ENCODE results near the gene KLF7.
A peak's percentile ranks its signal among the peaks of the same experiment; 100 is the strongest.

Gene KLF7

DNA sequence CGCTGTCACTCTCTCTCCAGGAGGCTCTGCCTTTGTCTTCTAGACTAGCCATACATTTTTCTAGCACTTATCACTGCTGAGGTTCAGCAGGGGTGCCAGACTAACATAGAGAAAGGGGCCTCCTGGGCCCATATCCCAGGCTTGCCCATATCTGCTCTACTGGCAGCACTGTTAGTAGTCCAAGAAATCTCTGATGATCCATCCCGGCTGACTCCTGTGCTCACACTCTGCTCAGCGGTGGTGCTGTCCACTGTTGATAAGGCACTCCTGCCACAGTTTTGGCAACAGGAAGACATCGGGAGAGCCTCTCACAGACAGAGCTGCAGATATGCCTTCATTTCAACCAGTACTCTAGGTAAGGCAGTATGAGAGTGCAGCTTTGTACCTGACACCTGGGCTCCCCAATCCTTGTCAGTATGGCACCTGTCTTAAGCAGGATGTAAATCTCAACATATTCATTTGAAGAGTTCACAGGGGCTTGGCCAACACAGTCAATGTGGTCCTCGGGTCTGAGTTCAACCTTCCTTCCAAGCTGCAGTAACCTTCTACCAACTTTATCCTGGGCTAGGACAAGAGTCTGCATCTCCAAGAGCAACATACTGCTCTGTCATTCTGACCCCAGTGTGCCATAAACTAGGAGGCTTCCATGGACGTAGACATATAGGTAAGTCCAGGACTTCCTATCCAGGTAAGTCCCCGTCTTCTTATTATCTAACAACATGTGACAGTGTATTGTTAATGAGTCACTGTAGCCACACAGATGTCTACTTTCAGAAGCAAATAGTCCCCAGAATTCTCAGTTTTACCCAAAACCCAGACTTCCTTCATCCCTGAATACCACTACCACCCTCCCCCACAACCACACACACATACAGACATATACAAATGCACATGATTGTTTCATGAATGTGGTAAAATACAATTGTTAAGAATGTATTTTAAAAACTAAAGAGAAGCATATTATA is 16.2 kb downstream of the KLF7 start:
- DNase-seq (ENCODE audit: low spot score): peak; percentile 40

DNA sequence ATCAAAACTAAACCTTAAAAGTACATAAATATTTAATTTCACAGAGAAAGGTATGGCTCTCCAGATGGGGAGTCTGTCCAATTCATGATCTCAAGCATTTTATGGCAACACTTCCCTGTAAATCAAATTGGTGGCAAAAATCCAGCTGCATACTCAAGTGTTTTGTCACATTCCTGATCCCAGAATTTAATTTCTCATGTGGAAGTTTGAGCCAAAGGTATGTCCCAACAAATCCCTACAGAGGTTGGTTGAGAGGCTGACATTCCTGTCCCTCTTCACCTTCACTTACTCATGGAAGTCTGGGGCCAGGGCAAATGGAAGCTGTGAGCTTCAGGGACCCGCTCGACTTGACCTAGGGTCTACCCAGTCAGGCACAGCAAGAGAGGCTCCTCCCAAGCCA is 17.7 kb downstream of the KLF7 start:
- no peak for DNase-seq (ENCODE audit: low spot score)

DNA sequence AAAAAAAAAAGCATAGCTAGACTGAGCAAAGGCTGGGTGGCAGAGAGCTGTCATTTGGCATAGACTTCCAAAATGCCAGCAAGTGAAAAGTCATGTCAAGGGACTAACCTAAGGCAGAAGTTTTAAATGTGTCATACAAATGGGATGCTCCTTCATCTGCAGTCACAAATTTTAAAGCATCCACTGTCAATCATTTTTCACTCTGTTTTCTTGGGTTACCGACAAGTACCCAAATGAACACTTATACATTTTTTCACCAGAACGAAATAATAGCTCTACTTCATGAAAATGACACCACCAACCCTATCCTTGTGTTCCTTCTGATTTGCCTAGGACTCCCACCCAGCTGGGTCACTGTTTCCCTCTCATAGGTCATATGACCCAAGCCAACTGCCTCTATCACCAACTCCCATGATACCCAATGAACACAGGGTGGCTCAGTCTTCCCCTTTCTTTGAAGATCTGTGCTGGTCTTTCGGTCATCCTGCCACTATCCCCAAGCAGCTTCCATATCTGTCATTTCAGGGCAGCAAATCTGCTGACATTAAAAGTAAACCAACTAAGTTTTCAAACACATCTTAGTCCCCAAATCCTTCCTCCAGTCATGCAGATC is 21.5 kb downstream of the KLF7 start:
- DNase-seq (ENCODE audit: low spot score): no peak

DNA sequence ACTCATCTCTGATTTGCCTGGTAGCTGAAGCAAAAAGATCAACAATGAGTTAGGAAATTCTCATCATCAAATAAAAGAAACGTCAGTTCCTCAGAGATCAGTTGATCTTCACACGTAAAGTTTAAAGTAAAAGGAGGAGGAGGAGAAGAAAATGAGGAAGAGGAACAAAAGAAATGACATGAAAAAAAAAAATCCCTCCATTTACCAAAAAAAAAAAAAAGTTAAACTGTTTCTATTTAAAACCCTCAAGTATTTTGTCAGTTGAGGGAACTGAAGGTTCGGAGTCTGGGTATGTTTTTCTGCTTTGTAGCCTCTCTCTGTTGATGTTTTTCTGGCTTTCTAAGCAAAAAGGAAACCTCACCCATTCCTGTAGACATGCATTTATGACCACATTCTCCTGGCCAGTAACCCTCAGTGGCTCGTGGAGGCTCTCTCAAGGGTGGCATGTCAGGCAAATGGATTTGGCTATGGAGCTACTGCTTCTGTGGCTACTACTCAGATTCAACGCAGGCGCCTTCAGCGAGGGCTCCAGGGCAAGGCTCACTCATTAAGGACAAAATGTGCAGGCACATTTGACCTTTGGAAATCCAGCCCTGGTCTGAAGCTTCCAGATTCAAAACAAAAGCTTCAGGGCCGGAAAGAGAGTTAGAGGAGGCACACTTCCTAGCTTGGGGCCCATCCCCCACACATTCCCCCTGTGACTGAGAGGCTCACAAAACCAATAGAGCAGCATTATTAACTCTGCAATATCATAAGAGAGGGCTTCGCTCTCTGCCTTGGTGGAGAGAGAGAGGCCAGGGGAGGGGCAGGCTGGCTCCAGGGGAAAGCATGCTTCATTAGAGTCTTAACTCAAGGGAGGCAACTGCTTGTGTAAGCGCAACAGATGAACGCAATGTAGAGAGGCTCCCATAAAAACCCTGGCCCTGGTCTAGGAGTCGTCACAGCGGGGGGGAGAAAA is 22.3 kb downstream of the KLF7 start:
- peak; percentile 78 for DNase-seq (ENCODE audit: low spot score)

DNA sequence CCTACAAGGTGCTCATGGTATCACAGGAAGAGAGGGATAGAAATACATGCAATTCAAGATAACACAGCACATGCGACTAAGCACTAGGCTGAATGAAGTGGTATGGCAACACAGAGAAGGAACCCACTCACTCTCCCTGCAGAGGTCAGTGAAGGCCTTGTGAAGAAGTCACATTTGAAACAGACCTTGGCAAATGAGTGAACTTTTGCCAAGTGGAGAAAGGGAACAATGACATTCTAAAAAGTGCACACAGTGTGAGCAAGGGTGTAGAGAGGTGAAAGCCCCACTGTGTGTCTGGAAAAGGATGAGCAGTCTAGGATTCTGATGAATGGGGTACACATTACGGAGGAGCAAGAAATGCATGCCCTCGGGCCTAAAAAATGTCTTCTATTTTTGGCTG is 23.3 kb downstream of the KLF7 start:
- DNase-seq (ENCODE audit: low spot score): peak; percentile 32

DNA sequence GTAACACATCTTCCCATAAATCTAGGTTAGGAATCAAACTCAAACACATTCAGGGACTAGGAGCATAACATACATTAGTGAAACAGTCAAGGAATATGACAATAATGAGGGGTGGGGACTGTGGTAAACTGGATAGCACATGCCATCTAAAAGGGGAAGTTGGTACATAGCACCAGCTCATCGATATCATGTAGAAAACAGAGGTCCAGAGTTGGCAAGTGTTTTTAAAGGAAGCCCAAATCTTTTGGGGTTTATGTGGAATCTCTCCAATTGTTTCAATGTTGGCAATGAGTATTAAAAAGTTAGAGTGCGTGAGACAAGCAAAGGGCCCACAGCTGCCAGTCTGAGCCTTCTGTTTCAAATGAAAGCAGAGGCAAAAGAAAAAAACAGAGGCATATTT is 24.4 kb downstream of the KLF7 start:
- DNase-seq (ENCODE audit: low spot score): no peak

DNA sequence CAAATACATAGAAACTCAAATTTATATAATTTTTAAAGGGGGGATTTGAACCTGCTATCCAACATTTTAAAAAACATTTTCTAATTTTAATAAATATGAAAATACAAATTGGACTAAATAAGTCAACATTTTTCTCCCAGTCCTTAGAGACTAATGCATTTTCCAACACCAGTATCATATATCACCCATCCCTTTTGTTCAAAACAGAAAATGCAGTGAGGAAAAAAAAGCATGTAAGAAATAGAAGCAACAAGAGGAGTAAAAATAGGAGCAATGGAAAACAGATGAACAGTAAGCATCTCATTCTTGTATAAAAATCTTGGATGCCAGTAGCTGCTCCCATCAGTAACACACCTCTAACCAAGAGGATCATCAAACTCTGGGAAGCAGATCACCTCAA is 25.5 kb downstream of the KLF7 start:
- no peak for DNase-seq (ENCODE audit: low spot score)

DNA sequence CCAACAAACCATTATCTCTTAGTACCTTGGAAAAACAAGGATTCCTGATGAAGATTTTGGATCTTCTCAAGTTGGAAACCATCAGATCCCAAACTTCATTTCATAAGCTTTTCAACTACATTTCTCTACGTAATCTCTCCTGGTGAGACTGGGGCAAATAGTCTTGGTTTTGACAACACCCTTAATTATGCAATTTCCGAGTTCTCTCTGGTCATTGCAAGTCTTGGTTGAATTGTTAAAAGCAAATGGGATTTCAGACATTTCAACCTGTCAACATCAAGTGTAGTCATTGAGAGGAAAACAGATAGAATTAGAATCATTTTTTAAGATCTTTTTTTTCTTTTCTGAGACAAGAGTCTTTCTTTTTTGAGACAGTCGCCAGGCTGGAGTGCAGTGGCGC is 26.2 kb downstream of the KLF7 start:
- DNase-seq (ENCODE audit: low spot score): no peak

DNA sequence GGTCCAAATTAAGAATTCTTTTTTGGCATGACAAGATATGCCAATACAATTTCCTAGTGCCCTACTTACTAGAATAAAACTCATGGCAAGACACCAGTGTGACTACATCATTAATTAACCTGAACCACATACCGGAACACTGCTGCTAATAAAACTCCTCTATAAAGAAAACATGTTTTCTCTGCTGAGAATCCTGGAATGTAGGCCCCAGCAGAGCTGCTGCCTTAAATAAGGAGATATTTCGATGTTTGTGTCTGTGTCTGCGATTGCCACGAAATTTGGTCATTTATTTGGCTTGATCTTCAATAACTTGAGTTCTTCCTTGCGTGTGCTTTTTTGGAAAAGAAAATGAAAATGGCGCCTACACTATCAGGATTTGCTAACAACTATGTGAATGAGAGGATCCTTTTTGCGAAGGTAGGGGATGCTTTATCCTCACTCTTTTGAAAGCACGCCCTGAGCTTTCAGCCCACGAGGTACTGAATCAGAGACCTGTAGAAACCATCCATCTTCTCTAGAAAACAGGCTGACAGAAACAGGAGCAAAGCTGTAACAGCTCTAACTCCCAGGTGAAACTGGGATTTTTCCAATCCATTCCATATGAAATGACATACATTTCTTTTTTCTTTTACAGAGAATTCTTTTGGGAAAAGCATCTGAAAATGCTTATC is 27.0 kb downstream of the KLF7 start:
- DNase-seq (ENCODE audit: low spot score): no peak

DNA sequence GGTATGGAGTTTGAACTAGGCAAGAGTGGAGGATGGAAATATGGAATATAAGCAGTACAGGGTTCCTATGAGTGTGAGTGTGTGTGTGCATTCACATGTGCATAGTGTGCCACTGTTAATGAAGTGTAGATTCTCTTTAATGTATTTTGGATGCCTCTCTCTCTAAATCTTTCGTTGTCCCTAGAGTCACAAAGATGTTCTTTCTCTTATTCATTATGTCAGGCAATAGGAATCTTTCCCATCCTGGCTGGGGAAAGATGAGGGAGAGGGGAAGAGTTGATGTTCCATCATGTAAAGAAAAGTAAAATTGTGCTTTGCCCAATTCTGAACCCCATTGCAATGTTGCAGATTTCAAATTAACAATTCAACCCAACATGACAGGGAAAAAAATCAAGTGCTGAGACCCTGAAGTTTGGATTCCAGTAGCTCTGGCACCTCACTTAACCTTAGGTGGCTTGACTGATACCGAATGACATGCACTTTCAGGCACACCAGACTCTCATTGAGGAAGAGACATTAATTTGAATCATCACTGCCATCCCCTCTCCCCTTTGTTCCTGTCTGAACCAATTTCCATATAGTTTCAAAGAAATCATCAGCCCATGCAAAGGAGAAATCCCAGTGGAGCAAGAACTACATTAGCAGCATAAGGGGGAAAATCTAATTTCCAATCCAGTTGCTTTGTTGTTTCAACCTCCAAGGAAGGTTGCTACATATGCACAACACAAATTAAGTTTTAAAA is 28.0 kb downstream of the KLF7 start:
- no peak for DNase-seq (ENCODE audit: low spot score)

DNA sequence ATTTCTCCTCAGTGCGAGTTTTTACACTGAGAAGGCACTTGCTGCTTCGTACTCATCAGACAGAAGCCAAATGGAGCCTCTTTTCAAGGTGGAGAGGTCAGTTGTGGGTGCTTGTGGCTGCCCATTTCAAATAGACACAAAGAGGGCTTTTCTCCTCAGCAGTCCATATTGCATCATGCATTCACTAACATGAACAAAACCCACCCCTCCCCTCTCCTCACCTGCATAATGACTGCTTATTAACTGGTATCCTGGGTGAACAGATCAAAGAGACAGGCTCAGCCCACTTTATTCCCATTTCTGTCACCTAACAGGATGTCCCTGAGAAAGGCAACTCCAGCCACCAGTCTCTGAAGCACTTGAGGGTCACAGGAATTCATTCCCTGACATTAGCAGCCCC is 28.9 kb downstream of the KLF7 start:
- no peak for DNase-seq (ENCODE audit: low spot score)

DNA sequence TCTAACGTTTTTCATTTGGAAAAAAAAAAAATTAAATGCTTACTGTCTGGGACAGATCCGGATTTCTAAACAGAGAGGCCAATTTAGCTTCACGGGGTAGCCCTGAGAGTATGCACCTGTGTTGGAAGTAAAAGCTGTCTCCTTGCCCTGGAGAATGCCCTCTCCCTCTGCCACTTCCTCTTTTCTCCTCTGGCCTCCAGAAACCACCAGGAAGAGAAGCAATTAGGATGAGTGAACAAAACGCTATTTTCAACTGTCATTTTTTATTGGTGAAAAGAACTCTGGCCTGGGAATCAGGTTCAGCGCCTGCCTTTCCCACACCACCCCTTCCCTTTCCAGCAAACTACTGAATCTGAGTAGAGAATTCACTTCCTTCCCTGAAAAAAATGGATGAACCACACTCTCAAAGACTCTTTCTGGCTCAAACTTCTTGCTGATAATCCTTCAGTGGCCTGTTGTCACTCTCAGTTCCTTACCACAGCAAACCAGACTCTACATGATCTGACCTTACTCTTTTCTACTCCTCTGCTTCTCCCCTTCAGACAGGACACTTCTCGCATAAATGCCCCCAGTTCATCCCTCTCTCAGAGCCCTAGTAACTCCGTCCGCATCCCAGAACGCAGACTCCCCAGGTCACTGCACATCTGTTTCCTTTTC is 29.8 kb downstream of the KLF7 start:
- DNase-seq (ENCODE audit: low spot score): no peak

DNA sequence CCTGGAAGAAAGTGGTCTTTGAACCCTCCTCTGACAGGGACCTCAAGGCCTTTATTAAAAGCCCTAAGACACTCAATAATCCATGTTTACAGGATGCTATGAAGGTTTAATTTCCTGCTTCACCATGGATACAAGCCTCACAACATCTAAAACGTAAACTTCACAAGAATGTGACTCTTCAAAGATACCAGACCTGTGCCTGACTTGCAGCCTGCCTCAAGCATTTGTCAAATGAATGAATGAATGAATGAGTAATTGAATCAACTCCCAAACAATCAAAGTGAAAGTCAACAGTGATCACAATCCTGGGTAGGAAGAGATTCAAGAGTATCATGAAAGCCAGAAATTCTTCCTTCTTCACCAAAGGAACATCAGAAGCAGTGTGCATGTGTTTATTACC is 30.4 kb downstream of the KLF7 start:
- DNase-seq (ENCODE audit: low spot score): peak; percentile 38

DNA sequence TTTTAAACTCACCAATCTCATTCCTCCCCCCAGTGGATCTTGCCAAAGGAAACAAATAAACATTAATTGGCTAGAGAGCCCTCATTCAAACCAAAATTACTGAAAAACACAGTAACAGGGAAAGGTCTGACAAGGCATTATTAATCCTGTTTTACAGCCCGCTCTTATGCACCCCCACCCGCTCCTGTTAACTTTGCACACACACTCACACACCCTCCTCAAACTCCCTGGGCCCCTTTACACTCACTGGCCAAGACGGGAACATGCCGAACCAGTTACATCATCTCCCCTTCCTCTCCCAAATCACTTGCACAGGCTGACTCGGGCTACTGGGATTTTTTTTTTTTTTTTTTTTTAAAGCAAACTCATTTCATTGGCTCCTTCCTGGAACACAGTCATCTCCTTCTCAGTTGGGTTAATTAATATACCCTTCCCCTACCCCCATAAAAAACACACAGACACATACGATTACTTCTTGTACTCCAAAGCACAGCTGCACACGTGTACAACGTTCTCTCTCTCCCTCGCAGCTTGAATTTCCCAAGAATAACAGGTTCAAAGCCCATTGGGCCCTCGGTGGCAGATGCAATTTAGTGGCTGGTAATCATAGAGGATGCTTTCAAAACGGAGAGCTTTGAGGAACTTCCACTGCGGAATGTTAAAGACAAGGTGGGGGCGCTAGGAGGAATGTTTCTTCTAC is 31.8 kb downstream of the KLF7 start:
- DNase-seq (ENCODE audit: low spot score): no peak

DNA sequence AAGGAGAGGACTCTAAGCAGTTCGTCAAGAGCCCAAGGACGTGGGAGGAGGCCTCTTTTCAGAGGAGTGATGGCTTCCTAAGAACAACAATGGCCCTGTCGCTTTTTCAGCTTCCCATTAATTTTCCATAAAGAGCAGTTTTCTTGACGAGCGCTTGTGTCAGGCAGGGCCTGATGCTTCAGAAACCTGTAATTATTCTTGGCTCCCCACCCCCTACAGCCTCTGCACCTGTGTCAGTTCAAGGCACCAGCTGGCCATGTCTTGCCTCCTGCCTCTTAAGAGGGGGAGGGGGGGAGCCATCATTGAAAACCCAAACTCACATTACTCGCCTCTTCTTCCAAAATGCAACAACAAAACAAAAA is 32.3 kb downstream of the KLF7 start:
- DNase-seq (ENCODE audit: low spot score): no peak

DNA sequence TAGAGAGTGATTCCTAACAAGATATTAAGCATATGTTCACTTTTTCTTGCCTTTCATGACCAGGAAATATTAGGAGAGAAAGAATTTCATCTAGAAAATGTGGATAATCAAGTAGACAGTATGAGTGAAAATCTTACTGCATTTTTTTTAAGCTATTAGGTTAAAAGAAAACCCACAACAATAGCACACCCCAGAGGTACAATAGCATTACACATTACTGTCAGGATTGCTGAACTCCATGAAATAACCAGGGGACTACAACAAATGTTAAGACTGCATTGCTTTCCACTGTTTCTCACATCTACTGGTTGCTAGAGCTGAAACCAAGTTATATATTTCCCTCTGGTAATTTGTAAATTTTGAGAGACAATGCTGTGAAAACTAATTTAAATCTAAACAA is 33.7 kb downstream of the KLF7 start:
- no peak for DNase-seq (ENCODE audit: low spot score)

DNA sequence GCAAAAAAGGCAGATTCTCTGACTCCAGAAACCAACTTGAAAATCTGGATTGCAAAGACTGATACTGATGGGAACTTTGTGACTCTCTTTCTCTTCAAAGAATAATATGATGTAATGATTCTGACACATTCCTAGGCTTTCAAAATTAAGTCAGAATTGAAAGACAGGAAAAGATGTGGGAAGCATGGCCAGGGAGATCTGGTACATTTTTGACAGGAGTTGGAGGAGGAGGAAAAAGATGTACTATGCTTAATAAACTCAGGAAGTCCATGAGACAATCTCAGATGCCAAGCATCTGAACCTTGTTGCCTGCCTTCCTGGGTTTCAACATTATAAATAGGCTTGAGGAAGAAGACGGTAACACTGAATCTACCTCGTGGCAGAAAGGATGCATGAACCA is 34.2 kb downstream of the KLF7 start:
- DNase-seq (ENCODE audit: low spot score): no peak

DNA sequence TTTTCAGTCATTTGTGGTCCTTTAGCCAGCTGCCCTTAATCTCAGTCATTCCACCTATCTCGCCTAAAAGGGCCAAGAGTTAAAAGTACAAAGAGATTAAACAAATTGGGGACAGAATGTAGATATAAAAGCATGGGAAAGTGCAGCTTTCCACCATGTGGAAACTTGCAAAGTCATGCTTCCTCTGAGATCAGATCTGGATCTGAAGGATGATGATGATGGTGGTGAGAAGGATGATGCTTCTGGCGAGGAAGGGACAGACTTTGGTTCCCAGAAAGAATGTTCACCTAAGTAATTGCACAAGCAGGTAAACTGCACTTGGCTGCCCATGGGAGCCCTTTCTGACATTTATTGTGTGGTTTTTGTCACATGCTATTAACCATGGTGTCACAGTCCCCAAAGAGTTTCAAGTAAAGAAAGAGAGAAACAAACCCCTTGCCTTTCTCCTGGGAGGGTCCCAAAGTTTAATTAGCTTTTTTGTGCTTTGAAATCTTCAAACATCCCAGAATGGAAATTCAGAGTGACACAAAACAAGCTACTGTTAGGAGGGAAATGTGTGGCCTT is 34.7 kb downstream of the KLF7 start:
- no peak for DNase-seq (ENCODE audit: low spot score)

DNA sequence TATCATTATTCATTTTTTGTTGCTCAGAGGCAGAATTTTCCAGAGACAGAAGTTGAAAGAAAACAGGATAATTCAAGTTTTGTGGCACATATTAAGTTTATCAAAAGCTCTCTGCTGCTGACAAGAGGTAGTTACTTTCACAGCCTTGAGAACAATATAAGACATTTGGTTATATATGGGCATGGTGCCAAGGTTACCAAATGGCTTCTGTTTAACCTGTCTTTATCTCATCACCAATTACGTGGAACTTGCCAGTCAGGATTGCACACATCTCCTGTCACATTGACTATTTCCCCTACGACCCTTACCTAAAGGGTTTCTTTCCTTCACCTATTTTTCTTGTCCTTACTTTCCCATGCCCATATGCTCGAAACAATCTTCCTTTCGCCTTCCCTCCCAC is 35.9 kb downstream of the KLF7 start:
- no peak for DNase-seq (ENCODE audit: low spot score)

DNA sequence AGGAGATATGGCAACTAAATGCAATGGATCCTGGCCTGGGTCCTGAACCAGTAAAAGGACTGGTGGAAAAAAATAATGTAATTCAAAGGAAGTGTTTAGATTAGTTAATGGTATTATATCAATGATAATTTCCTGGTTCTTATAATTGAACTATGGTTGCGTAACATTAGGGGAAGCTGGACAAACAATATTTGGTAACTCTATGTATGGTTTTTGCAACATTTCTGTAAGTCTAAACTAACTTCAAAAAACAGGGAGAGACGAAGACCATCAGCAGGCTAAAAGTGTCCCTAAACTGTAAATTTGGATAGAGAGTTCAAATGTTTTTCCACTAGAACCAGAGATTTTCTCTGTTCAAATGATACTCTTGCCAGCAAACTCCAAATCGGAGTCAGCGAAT is 36.9 kb downstream of the KLF7 start:
- DNase-seq (ENCODE audit: low spot score): no peak
